Suprapubic skin (tissue), 3 donors: Measurements from ENCODE around the gene VEPH1.

Experiments
- EP300 ChIP-seq: sonication (generic); formaldehyde crosslinking; IDR thresholded peaks from one replicate; pipeline ENCODE4 v1.6.1; 2017; ENCODE audit warnings: antibody characterized with exemption
- POLR2A ChIP-seq, 2 donors: fragments of 450-650 bp; IDR thresholded peaks; one replicate each; pipeline ENCODE4 v1.6.1; 2017; ENCODE audit warnings: antibody characterized with exemption in 2 of 2, mild to moderate bottlenecking in 2 of 2, moderate library complexity in 2 of 2
- TF ChIP-seq, protein P1 (sequence below), 2 donors: fragments of 200-600 bp in 1 of 2; fragments of 450-650 bp in 1 of 2; sonication (generic) in 1 of 2; IDR thresholded peaks; one replicate each; pipeline ENCODE4 v1.5.1; 2016 to 2019; ENCODE audit warnings: antibody characterized with exemption in 2 of 2, mild to moderate bottlenecking in 1 of 2, moderate library complexity in 1 of 2

DNA sequence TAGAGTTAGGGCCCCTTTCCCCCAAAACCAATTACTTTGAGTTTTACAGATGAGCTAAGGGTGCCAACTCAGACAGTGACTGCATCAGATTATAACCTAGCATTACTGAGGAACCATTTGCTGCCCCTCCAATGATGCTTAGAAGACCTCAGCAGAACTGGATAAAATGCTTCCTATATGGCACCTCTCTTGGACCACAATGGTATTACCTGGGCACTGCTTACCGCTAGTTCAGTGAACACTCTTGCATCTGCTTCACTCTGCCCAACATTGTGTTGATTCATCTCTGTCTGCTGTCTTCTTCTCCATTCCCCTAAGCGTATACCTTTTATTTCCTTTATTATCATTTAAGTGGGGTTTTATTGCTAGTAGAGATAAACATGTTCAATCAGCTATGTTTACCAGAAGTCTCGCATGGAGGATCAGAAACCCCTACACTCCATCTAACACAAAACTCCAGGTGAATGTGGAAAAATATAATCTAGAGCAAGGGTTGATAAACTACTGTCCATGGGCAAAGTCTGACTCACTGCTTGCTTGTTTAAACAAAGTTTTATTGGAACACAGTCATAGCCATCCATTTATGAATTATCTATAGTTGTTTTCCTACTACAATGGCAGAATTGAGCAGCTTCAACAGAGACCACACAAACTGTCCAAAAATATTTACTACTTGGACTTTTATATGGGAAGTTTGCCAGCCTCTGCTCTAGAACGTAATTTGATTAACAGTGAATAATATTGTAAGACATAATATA lies 166.8 kb downstream of the VEPH1 start:
- TF ChIP-seq, protein P1, sequence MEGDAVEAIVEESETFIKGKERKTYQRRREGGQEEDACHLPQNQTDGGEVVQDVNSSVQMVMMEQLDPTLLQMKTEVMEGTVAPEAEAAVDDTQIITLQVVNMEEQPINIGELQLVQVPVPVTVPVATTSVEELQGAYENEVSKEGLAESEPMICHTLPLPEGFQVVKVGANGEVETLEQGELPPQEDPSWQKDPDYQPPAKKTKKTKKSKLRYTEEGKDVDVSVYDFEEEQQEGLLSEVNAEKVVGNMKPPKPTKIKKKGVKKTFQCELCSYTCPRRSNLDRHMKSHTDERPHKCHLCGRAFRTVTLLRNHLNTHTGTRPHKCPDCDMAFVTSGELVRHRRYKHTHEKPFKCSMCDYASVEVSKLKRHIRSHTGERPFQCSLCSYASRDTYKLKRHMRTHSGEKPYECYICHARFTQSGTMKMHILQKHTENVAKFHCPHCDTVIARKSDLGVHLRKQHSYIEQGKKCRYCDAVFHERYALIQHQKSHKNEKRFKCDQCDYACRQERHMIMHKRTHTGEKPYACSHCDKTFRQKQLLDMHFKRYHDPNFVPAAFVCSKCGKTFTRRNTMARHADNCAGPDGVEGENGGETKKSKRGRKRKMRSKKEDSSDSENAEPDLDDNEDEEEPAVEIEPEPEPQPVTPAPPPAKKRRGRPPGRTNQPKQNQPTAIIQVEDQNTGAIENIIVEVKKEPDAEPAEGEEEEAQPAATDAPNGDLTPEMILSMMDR (IDR thresholded peaks at IDR 0.05): no peak
- no peak for TF ChIP-seq POLR2A (IDR thresholded peaks at IDR 0.05)
- no peak for TF ChIP-seq EP300
